CD4-positive, alpha-beta T cell (primary cell): ENCODE results near the gene TMEM184A. TPM values are rescaled to one million over a fixed set of nuclear protein-coding genes. Genes with fewer than 3 reads are reported as not detected.

ENCODE experiments used
- ATAC-seq: fragments of 200-7000 bp; cut with Tn5 transposase; one replicate; pipeline ENCODE4 v1.10.0; 2022; ENCODE audit warnings: mild to moderate bottlenecking; ENCODE audit not compliant: poor library complexity
- CTCF ChIA-PET: fragments of 350-600 bp; sonication (Branson Sonifier 250); formaldehyde crosslinking; loops from one replicate; lab custom pipeline; 2021; ENCODE audit warnings: antibody characterized with exemption, inconsistent platforms; lab: Charles Lee
- POLR2A ChIA-PET: fragments of 350-600 bp; sonication (Branson Sonifier 250); formaldehyde crosslinking; loops from one replicate; lab custom pipeline; 2021; ENCODE audit warnings: antibody characterized with exemption, inconsistent platforms; lab: Charles Lee
- DNase-seq, 14 experiments: peaks; one replicate each; pipeline ENCODE4 v3.0.0-alpha.2; 2013 to 2020; ENCODE audit warnings: mixed read lengths in 2 of 14
- H3K27ac ChIP-seq, 2 donors: one replicate each; pipeline versions ENCODE4 v1.5.1 to v1.7.0; 2013; ENCODE audit warnings: low read length in 2 of 2, low read depth in 1 of 2, mild to moderate bottlenecking in 1 of 2
- H3K27me3 ChIP-seq, 2 experiments: 1 replicate in 1 of 2; 2 replicates in 1 of 2; pipeline versions ENCODE4 v1.6.1 to v1.7.0; 2013; ENCODE audit warnings: low read length in 2 of 2, control low read depth in 1 of 2, mild to moderate bottlenecking in 1 of 2, moderate library complexity in 1 of 2; ENCODE audit not compliant: insufficient read depth in 2 of 2, control insufficient read depth in 1 of 2
- H3K36me3 ChIP-seq: one replicate; pipeline ENCODE4 v1.6.1; 2013; ENCODE audit warnings: low read length, control low read depth; ENCODE audit not compliant: insufficient read depth
- H3K4me1 ChIP-seq: one replicate; pipeline ENCODE4 v1.6.1; 2013; ENCODE audit warnings: low read length, control low read depth; ENCODE audit not compliant: insufficient read depth
- H3K4me3 ChIP-seq: one replicate; pipeline ENCODE4 v1.5.1; 2013; ENCODE audit warnings: mild to moderate bottlenecking, low read length, moderate library complexity
- H3K9me3 ChIP-seq, 2 experiments: 1 replicate in 1 of 2; 2 replicates in 1 of 2; pipeline versions ENCODE4 v1.6.1 to v1.7.0; 2013; ENCODE audit warnings: low read length in 2 of 2, mild to moderate bottlenecking in 2 of 2, control low read depth in 1 of 2, moderate library complexity in 1 of 2; ENCODE audit not compliant: control insufficient read depth in 1 of 2, insufficient read depth in 1 of 2
- H3K27ac Mint-ChIP-seq: one replicate; pipeline ENCODE4 v1.8.0; 2020; ENCODE audit warnings: mixed read lengths
- H3K27me3 Mint-ChIP-seq: one replicate; pipeline ENCODE4 v1.8.0; 2021; ENCODE audit warnings: mixed read lengths
- H3K36me3 Mint-ChIP-seq: one replicate; pipeline ENCODE4 v1.8.0; 2021; ENCODE audit warnings: low read depth, mixed read lengths
- H3K4me1 Mint-ChIP-seq: one replicate; pipeline ENCODE4 v1.8.0; 2021; ENCODE audit warnings: low read depth, mixed read lengths
- H3K4me3 Mint-ChIP-seq: one replicate; pipeline ENCODE4 v1.8.0; 2020; ENCODE audit warnings: mild to moderate bottlenecking, mixed read lengths
- H3K9me3 Mint-ChIP-seq: one replicate; pipeline ENCODE4 v1.8.0; 2020; ENCODE audit warnings: mixed read lengths
- CTCF ChIP-seq: fragments of 200-600 bp; IDR thresholded peaks from one replicate; pipeline ENCODE4 v1.8.0; 2022; ENCODE audit warnings: antibody characterized with exemption, mild to moderate bottlenecking
- intact Hi-C, 2 experiments: fragments of 100-400 bp; cut with DNase I in 1 of 2; cut with micrococcal nuclease in 1 of 2; formaldehyde crosslinking; loops; one replicate each; pipeline versions ENCODE4 v1.15.1 to v1.9.0; 2023 to 2025; cut with DNase I, micrococcal nuclease
- total RNA-seq, 174 experiments: library from RNA in 2 of 174; stranded (reverse) in 2 of 174; gene quantifications; one replicate each; pipeline ENCODE4 v1.2.3 and lab custom pipeline; 2021 to 2026

The TMEM184A gene
- total RNA-seq, 2 experiments from 2014 or later, result 0.06 TPM; not detected in 1

- intact Hi-C loops, result loop anchor here (2.0 to 5.0 kb wide), 2 partner anchors 17 to 43 kb away; partner anchors contain the start of gene PSMG3 (in 1 of the 2)
- Mint-ChIP-seq H3K36me3 (peaks cover 22% of the 10 kb centered on the region), H3K4me1 (peaks cover 28% of the 10 kb centered on the region), H3K27ac (peak overlapping the region; percentile 87), H3K9me3 (no peaks in the 10 kb centered on the region), H3K27me3 (peaks cover 10% of the 10 kb centered on the region), H3K4me3 (peak overlapping the region; percentile 82)
- Histone ChIP-seq H3K36me3 (peaks cover 3% of the 10 kb centered on the region), H3K27ac (no peak overlapping the region), H3K4me1 (peaks cover 38% of the 10 kb centered on the region), H3K4me3 (no peak overlapping the region), H3K27me3 (no peaks in the 10 kb centered on the region), H3K9me3 (no peaks in the 10 kb centered on the region)
- peak in 1 of 14 experiments; percentile 45 for DNase-seq
- POLR2A ChIA-PET, result interaction anchor here (1.3 to 1.5 kb wide), 3 partner anchors 11 to 41 kb away, joined by 3 to 6 read pairs (median 4); no protein-coding TSS in a partner anchor
- no peak for TF ChIP-seq CTCF
- CTCF ChIA-PET, result no interaction called here
- no peak for ATAC-seq
These were observed 26.5 kb downstream of the TMEM184A start for GRCh38 chr7:1529383-1530116.

GRCh38 chr7:1526271-1526754, 29.7 kb downstream of the TMEM184A start:
- H3K4me1 Mint-ChIP-seq, result peaks cover 1% of the 10 kb centered on the region
- no peaks in the 10 kb centered on the region for H3K9me3 Mint-ChIP-seq
- H3K27ac ChIP-seq, result no peak overlapping the region
- H3K27me3 ChIP-seq, result no peaks in the 10 kb centered on the region
- H3K4me3 Mint-ChIP-seq, result no peak overlapping the region
- POLR2A ChIA-PET, result no interaction called here
- no peaks in the 10 kb centered on the region for H3K9me3 ChIP-seq
- no peaks in the 10 kb centered on the region for H3K36me3 ChIP-seq
- intact Hi-C loops, result no loop called here
- no peak for TF ChIP-seq CTCF
- no peak for DNase-seq
- CTCF ChIA-PET, result no interaction called here
- H3K36me3 Mint-ChIP-seq, result peaks cover under 1% of the 10 kb centered on the region
- H3K4me3 ChIP-seq, result no peak overlapping the region
- H3K27me3 Mint-ChIP-seq, result peaks cover 6% of the 10 kb centered on the region
- no peak overlapping the region for H3K27ac Mint-ChIP-seq
- H3K4me1 ChIP-seq, result peaks cover 8% of the 10 kb centered on the region
- no peak for ATAC-seq

- H3K36me3 ChIP-seq, result no peaks in the 10 kb centered on the region
- intact Hi-C loops, result no loop called here
- CTCF ChIA-PET, result interaction anchor here (1.1 kb wide), 1 partner anchor 51 kb away, joined by 3 read pairs; no protein-coding TSS in a partner anchor
- DNase-seq (no peak), ATAC-seq (no peak)
- H3K9me3 ChIP-seq, result no peaks in the 10 kb centered on the region
- H3K4me3 ChIP-seq, result no peak overlapping the region
- peaks cover 7% of the 10 kb centered on the region for H3K4me1 ChIP-seq
- POLR2A ChIA-PET, result no interaction called here
- H3K27ac ChIP-seq, result no peak overlapping the region
- no peak overlapping the region for H3K27ac Mint-ChIP-seq
- H3K4me1 Mint-ChIP-seq, result no peaks in the 10 kb centered on the region
- H3K9me3 Mint-ChIP-seq, result no peaks in the 10 kb centered on the region
- peaks cover 6% of the 10 kb centered on the region for H3K27me3 Mint-ChIP-seq
- no peaks in the 10 kb centered on the region for H3K27me3 ChIP-seq
- no peak overlapping the region for H3K4me3 Mint-ChIP-seq
- no peaks in the 10 kb centered on the region for H3K36me3 Mint-ChIP-seq
- no peak for TF ChIP-seq CTCF
These were observed 30.6 kb downstream of the TMEM184A start for GRCh38 chr7:1525409-1525808.
